ENCODE data around the gene LY86. TPM values are rescaled to one million over a fixed set of nuclear protein-coding genes. Genes with fewer than 3 reads are reported as not detected.

The LY86 gene
- polyA plus RNA-seq, 1 of the 3 experiments (the other 2 are of a cell fraction), result not detected

GRCh38 chr6:6556161-6556737 is 32.3 kb upstream of the LY86 start (continued):
- TF ChIP-seq NRF1 (IDR thresholded peaks at IDR 0.05; ENCODE audit: low read depth, low read length) (no peak), PBX3 (IDR thresholded peaks at IDR 0.05) (no peak), EP300 (IDR thresholded peaks at IDR 0.05; ENCODE audit: borderline replicate concordance in 1 of 2, low read depth in 1 of 2, low read length in 1 of 2) (no peak), JUND (IDR thresholded peaks at IDR 0.05) (no peak), GATA2 (CRISPR knock-in tag; IDR thresholded peaks at IDR 0.05) (no peak), FOXM1 (IDR thresholded peaks at IDR 0.05; ENCODE audit: low read depth) (no peak)

- H3K9ac ChIP-seq, result no peak overlapping the region
- no peaks in the 10 kb centered on the region for H3K9me2 ChIP-seq
- H4K20me1 ChIP-seq (ENCODE audit: insufficient read depth), result no peaks in the 10 kb centered on the region
- ChIA-PET POLR2A (no interaction called here), CTCF (interaction anchor here (0.9 to 2.8 kb wide), 8 partner anchors 10 to 120 kb away, joined by 3 to 16 read pairs (median 4); no protein-coding TSS in a partner anchor)
- DNase-seq, result peak; percentile 64
- no peak overlapping the region for H3K27ac ChIP-seq (ENCODE audit: low read depth in 2 of 2, low read length in 1 of 2)
- no peaks in the 10 kb centered on the region; a peak in 1 of 4 replicates for H3K4me1 ChIP-seq (ENCODE audit: control insufficient read depth in 1 of 2, insufficient read depth in 2 of 2, low read depth in 1 of 2, low read length in 1 of 2)
- 40% methylated on average over 10 of the region's 10 CpGs for WGBS (ENCODE audit: low lambda C conversion rate)
- H3K9me3 ChIP-seq, result no peaks in the 10 kb centered on the region
- no peaks in the 10 kb centered on the region for H3K79me2 ChIP-seq (ENCODE audit: insufficient read depth)
- TF ChIP-seq RCOR1 (IDR thresholded peaks at IDR 0.05; ENCODE audit: low read length), result no peak
- TF ChIP-seq GATA2 (CRISPR knock-in tag; IDR thresholded peaks at IDR 0.05), result no peak
- no peak for TF ChIP-seq NFIC (IDR thresholded peaks at IDR 0.05; ENCODE audit: borderline replicate concordance)
- peak; percentile 65 for TF ChIP-seq RAD21 (IDR thresholded peaks at IDR 0.05; ENCODE audit: low read length)
- TF ChIP-seq CHD2 (IDR thresholded peaks at IDR 0.05; ENCODE audit: low read length, partially characterized antibody), result no peak
- TF ChIP-seq USF2 (IDR thresholded peaks at IDR 0.05; ENCODE audit: borderline replicate concordance, low read depth, low read length), result no peak
- no peak for TF ChIP-seq TAF1 (IDR thresholded peaks at IDR 0.05; ENCODE audit: borderline replicate concordance, low read depth, low read length)
- no peak for TF ChIP-seq IRF3 (IDR thresholded peaks at IDR 0.05; ENCODE audit: low read depth, low read length)
- no peak for TF ChIP-seq PBX3 (IDR thresholded peaks at IDR 0.05)
- TF ChIP-seq TEAD4 (IDR thresholded peaks at IDR 0.05; ENCODE audit: borderline replicate concordance, insufficient read depth), result no peak
- TF ChIP-seq SMC3 (IDR thresholded peaks at IDR 0.05; ENCODE audit: low read depth, low read length), result peak; percentile 49; the same call in 1 of the 2 replicates
- TF ChIP-seq CTCF (IDR thresholded peaks at IDR 0.05), result peak; percentile 67
- no peaks in the 10 kb centered on the region; the same call in 1 of the 2 replicates for H3K27me3 ChIP-seq (ENCODE audit: insufficient read depth)
- H3F3A ChIP-seq (replicated peaks; ENCODE audit: insufficient read depth), result no peaks in the 10 kb centered on the region
- no peaks in the 10 kb centered on the region for H3K36me3 ChIP-seq (replicated peaks in 1 of 2; ENCODE audit: control insufficient read depth in 1 of 2, insufficient read depth in 2 of 2, low read length in 1 of 2)
- H2AFZ ChIP-seq (ENCODE audit: low read depth), result no peak overlapping the region
- H3K4me3 ChIP-seq (ENCODE audit: low read depth in 2 of 2, low read length in 1 of 2), result peak overlapping the region in 1 of 2 experiments; percentile 50; a peak in 1 of 4 replicates
- H3K4me2 ChIP-seq, result no peak overlapping the region
Observed at GRCh38 chr6:6556738-6557503, 31.6 kb upstream of the LY86 start.
